ENCODE measurements around the gene COL5A1.

Gene COL5A1

GRCh38 chr9:134680393-134681060 is 38.9 kb downstream of the COL5A1 start:
- no peak for ATAC-seq
- TF ChIP-seq ZC3H10 (CRISPR knock-in tag; IDR thresholded peaks at IDR 0.05) (no peak), POU6F1 (CRISPR knock-in tag; IDR thresholded peaks at IDR 0.05; ENCODE audit: borderline replicate concordance, low read depth) (no peak)

GRCh38 chr9:134681061-134681661 is 39.6 kb downstream of the COL5A1 start:
- TF ChIP-seq SNAI2 (CRISPR knock-in tag; IDR thresholded peaks at IDR 0.05) (no peak), PATZ1 (CRISPR knock-in tag; IDR thresholded peaks at IDR 0.05; ENCODE audit: borderline replicate concordance) (no peak), ISL1 (CRISPR knock-in tag; IDR thresholded peaks at IDR 0.05) (no peak), BACH2 (CRISPR knock-in tag; IDR thresholded peaks at IDR 0.05; ENCODE audit: borderline replicate concordance) (no peak), ZNF8 (CRISPR knock-in tag; IDR thresholded peaks at IDR 0.05) (no peak), GLIS3 (CRISPR knock-in tag; IDR thresholded peaks at IDR 0.05) (no peak)
- peak; percentile 24 for ATAC-seq

- ATAC-seq, result no peak
- no peak for TF ChIP-seq ZFP3 (CRISPR knock-in tag; IDR thresholded peaks at IDR 0.05)
- TF ChIP-seq PPARA (CRISPR knock-in tag; IDR thresholded peaks at IDR 0.05; ENCODE audit: borderline replicate concordance), result no peak
- no peak for TF ChIP-seq ZNF70 (CRISPR knock-in tag; IDR thresholded peaks at IDR 0.05)
- TF ChIP-seq PATZ1 (CRISPR knock-in tag; IDR thresholded peaks at IDR 0.05; ENCODE audit: borderline replicate concordance), result no peak
- no peak for TF ChIP-seq ZNF8 (CRISPR knock-in tag; IDR thresholded peaks at IDR 0.05)
- TF ChIP-seq BACH2 (CRISPR knock-in tag; IDR thresholded peaks at IDR 0.05; ENCODE audit: borderline replicate concordance), result no peak
- TF ChIP-seq RARB (CRISPR knock-in tag; IDR thresholded peaks at IDR 0.05), result no peak
- no peak for TF ChIP-seq ZFP30 (CRISPR knock-in tag; IDR thresholded peaks at IDR 0.05)
- TF ChIP-seq, protein P1, sequence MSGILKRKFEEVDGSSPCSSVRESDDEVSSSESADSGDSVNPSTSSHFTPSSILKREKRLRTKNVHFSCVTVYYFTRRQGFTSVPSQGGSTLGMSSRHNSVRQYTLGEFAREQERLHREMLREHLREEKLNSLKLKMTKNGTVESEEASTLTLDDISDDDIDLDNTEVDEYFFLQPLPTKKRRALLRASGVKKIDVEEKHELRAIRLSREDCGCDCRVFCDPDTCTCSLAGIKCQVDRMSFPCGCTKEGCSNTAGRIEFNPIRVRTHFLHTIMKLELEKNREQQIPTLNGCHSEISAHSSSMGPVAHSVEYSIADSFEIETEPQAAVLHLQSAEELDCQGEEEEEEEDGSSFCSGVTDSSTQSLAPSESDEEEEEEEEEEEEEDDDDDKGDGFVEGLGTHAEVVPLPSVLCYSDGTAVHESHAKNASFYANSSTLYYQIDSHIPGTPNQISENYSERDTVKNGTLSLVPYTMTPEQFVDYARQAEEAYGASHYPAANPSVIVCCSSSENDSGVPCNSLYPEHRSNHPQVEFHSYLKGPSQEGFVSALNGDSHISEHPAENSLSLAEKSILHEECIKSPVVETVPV (CRISPR knock-in tag; IDR thresholded peaks at IDR 0.05), result no peak
- no peak for TF ChIP-seq CREB5 (CRISPR knock-in tag; IDR thresholded peaks at IDR 0.05; ENCODE audit: low read depth)
- TF ChIP-seq ZNF565 (CRISPR knock-in tag; conservative IDR thresholded peaks at IDR 0.05; ENCODE audit: low read depth), result no peak
- TF ChIP-seq ESRRG (CRISPR knock-in tag; IDR thresholded peaks at IDR 0.05), result no peak
- no peak for TF ChIP-seq ISL1 (CRISPR knock-in tag; IDR thresholded peaks at IDR 0.05)
- TF ChIP-seq CSDC2 (CRISPR knock-in tag; IDR thresholded peaks at IDR 0.05), result no peak
- no peak for TF ChIP-seq OSR1 (CRISPR knock-in tag; IDR thresholded peaks at IDR 0.05)
- TF ChIP-seq TOX (CRISPR knock-in tag; IDR thresholded peaks at IDR 0.05; ENCODE audit: borderline replicate concordance), result no peak
- no peak for TF ChIP-seq POU6F1 (CRISPR knock-in tag; IDR thresholded peaks at IDR 0.05; ENCODE audit: borderline replicate concordance, low read depth)
- TF ChIP-seq ARNTL (CRISPR knock-in tag; IDR thresholded peaks at IDR 0.05; ENCODE audit: borderline replicate concordance, low read depth), result no peak
Measured at GRCh38 chr9:134682026-134682425, 40.4 kb downstream of the COL5A1 start.

All from SK-N-SH treated with all-trans-retinoic acid at 6 μM for 48 hours (cell line).